A673 (cell line): ENCODE data around the gene CSH1. TPM values are rescaled to one million over a fixed set of nuclear protein-coding genes. Genes with fewer than 3 reads are reported as not detected.

ENCODE experiments used
- BruUV-seq: library from RNA; stranded (reverse); fragments of 400-500 nt; replicated peaks from 2 replicates; lab custom pipeline; 2021; lab: Mats Ljungman, UMichigan
- CTCF ChIA-PET: fragments of 300-600 bp; sonication (Branson Sonifier 250); formaldehyde crosslinking; loops from one replicate; lab custom pipeline; 2022; ENCODE audit warnings: antibody characterized with exemption; lab: Charles Lee
- POLR2A ChIA-PET: fragments of 300-600 bp; sonication (Branson Sonifier 250); formaldehyde crosslinking; loops from one replicate; lab custom pipeline; 2022; ENCODE audit warnings: antibody characterized with exemption; ENCODE audit not compliant: low non-redundant PET; lab: Charles Lee
- DNase-seq: peaks from one replicate; pipeline ENCODE4 v3.0.0-alpha.2; 2015; ENCODE audit warnings: low spot score
- H3K27ac ChIP-seq: fragments of 200-600 bp; sonication (generic); 2 replicates; pipeline ENCODE4 v1.5.1; 2016; ENCODE audit warnings: mixed run types, low read depth, mild to moderate bottlenecking, mixed read lengths, antibody characterized with exemption, low read length; ENCODE audit not compliant: poor library complexity, severe bottlenecking
- H3K27me3 ChIP-seq: fragments of 200-600 bp; sonication (generic); replicated peaks from 2 replicates; pipeline ENCODE4 v1.6.1; 2017; ENCODE audit warnings: mixed run types, low read depth, mild to moderate bottlenecking, mixed read lengths, antibody characterized with exemption, low read length; ENCODE audit not compliant: insufficient read depth, poor library complexity
- H3K36me3 ChIP-seq: fragments of 200-600 bp; sonication (generic); 2 replicates; pipeline ENCODE4 v1.6.1; 2016; ENCODE audit warnings: mixed run types, mild to moderate bottlenecking, mixed read lengths, antibody characterized with exemption, low read length; ENCODE audit not compliant: insufficient read depth, poor library complexity, severe bottlenecking
- H3K4me1 ChIP-seq: fragments of 200-600 bp; sonication (generic); 2 replicates; pipeline ENCODE4 v1.6.1; 2017; ENCODE audit warnings: mixed run types, mild to moderate bottlenecking, mixed read lengths, antibody characterized with exemption, low read length; ENCODE audit not compliant: insufficient read depth, poor library complexity, severe bottlenecking
- H3K4me3 ChIP-seq: fragments of 200-600 bp; sonication (generic); 2 replicates; pipeline ENCODE4 v1.5.1; 2016; ENCODE audit warnings: low read depth, mixed run types, mild to moderate bottlenecking, mixed read lengths, low read length; ENCODE audit not compliant: poor library complexity, severe bottlenecking
- H3K9me3 ChIP-seq: fragments of 200-600 bp; sonication (generic); 2 replicates; pipeline ENCODE4 v1.6.1; 2016; ENCODE audit warnings: mixed run types, low read depth, mild to moderate bottlenecking, mixed read lengths, antibody characterized with exemption, low read length; ENCODE audit not compliant: poor library complexity, severe bottlenecking
- EZH2 ChIP-seq: fragments of 200-600 bp; sonication (generic); IDR thresholded peaks from 2 replicates; pipeline ENCODE4 v1.6.1; 2017; ENCODE audit warnings: borderline replicate concordance, low read depth, mild to moderate bottlenecking, mixed read lengths, antibody characterized with exemption, low read length; ENCODE audit not compliant: poor library complexity, severe bottlenecking
- intact Hi-C: fragments of 100-400 bp; cut with micrococcal nuclease; formaldehyde crosslinking; loops from one replicate; pipeline ENCODE4 v1.10.0; 2022; ENCODE audit not compliant: unreplicated experiment
- total RNA-seq: library from RNA; stranded (reverse); gene quantifications from 2 replicates; pipeline ENCODE4 v1.2.3, GENCODE V29; 2021
- TF ChIP-seq, protein P1 (sequence below): fragments of 300-800, 200-600 bp; sonication (generic); conservative IDR thresholded peaks from 2 replicates; pipeline ENCODE4 v1.5.1; 2017; ENCODE audit warnings: low read depth, mild to moderate bottlenecking, antibody characterized with exemption, low read length, moderate library complexity, mixed read lengths

The CSH1 gene
- total RNA-seq, 1 experiment from 2014 or later, result not detected

DNA sequence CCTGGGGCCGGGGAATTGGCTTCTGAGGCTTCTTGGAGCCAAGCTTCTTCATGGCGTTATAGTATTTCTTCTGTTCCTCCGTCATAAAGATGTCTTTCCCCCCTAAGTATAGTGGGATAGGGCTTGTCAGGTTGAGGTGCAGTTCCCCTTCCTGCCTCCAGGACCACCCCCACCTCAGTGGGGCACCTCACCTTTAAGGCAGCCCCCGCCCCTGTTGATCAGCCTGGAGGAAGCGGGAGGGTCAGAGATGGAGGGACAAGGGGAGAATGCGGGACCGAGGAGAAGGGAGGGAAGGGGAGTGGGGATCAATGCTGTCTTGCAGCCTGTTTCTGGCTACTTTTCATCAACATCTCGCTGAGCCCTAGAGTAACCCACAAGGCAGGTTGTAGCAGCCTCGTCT, 47.4 kb upstream of the CSH1 start:
- no TSS peak for BruUV-seq
- no peak for TF ChIP-seq EZH2
- TF ChIP-seq, protein P1, sequence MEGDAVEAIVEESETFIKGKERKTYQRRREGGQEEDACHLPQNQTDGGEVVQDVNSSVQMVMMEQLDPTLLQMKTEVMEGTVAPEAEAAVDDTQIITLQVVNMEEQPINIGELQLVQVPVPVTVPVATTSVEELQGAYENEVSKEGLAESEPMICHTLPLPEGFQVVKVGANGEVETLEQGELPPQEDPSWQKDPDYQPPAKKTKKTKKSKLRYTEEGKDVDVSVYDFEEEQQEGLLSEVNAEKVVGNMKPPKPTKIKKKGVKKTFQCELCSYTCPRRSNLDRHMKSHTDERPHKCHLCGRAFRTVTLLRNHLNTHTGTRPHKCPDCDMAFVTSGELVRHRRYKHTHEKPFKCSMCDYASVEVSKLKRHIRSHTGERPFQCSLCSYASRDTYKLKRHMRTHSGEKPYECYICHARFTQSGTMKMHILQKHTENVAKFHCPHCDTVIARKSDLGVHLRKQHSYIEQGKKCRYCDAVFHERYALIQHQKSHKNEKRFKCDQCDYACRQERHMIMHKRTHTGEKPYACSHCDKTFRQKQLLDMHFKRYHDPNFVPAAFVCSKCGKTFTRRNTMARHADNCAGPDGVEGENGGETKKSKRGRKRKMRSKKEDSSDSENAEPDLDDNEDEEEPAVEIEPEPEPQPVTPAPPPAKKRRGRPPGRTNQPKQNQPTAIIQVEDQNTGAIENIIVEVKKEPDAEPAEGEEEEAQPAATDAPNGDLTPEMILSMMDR, result no peak

GRCh38 chr17:63942309-63942985, 46.1 kb upstream of the CSH1 start:
- intact Hi-C loops, result no loop called here
- Histone ChIP-seq H3K9me3 (no peaks in the 10 kb centered on the region), H3K4me3 (no peak overlapping the region), H3K36me3 (no peaks in the 10 kb centered on the region), H3K27me3 (no peaks in the 10 kb centered on the region), H3K4me1 (no peaks in the 10 kb centered on the region), H3K27ac (no peak overlapping the region)
- DNase-seq, result no peak
- no TSS peak for BruUV-seq
- ChIA-PET CTCF (no interaction called here), POLR2A (no interaction called here)
- no peak for TF ChIP-seq EZH2
- TF ChIP-seq, protein P1, result no peak

More for the DNA sequence above, 47.4 kb upstream of the CSH1 start:
- POLR2A ChIA-PET, result no interaction called here
- Histone ChIP-seq H3K9me3 (no peaks in the 10 kb centered on the region), H3K4me3 (no peak overlapping the region), H3K36me3 (no peaks in the 10 kb centered on the region), H3K27me3 (no peaks in the 10 kb centered on the region), H3K4me1 (no peaks in the 10 kb centered on the region), H3K27ac (no peak overlapping the region)
- no peak for DNase-seq
- intact Hi-C loops, result no loop called here
- CTCF ChIA-PET, result interaction anchor here (0.6 kb wide), 1 partner anchor 52 kb away, joined by 4 read pairs; no protein-coding TSS in a partner anchor

DNA sequence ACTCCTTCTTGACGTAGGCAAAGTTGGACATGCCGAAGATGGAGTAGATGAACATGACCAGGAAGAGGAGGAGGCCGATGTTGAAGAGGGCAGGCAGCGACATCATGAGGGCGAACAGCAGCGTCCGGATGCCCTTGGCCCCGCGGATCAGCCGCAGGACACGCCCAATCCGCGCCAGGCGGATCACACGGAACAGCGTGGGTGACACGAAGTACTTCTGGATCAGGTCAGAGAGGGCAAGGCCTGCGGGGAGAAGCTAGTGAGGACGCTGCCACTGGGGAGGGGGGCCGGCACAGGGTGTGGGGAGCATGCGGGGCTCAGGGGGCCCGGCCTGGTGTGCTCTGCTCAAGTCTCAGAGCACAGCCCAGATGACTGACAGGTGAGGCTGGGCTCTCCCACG, 45.4 kb upstream of the CSH1 start:
- H3K27me3 ChIP-seq, result no peaks in the 10 kb centered on the region
- H3K4me3 ChIP-seq, result no peak overlapping the region
- intact Hi-C loops, result no loop called here
- no peak for TF ChIP-seq EZH2
- TF ChIP-seq, protein P1, result no peak
- POLR2A ChIA-PET, result no interaction called here
- CTCF ChIA-PET, result no interaction called here
- H3K9me3 ChIP-seq, result no peaks in the 10 kb centered on the region
- DNase-seq, result no peak
- no TSS peak for BruUV-seq
- no peaks in the 10 kb centered on the region for H3K4me1 ChIP-seq
- H3K36me3 ChIP-seq, result no peaks in the 10 kb centered on the region
- H3K27ac ChIP-seq, result no peak overlapping the region
